B cell (primary cell): Measurements from ENCODE around the gene SSRP1. TPM values are rescaled to one million over a fixed set of nuclear protein-coding genes. Genes with fewer than 3 reads are reported as not detected.

Experiments
- ATAC-seq: fragments of 200-7000 bp; cut with Tn5 transposase; one replicate; pipeline ENCODE4 v1.10.0; 2021; ENCODE audit warnings: low read depth, mild to moderate bottlenecking, moderate number of reproducible peaks, moderate library complexity
- CTCF ChIA-PET: fragments of 350-600 bp; sonication (Branson Sonifier 250); formaldehyde crosslinking; loops from one replicate; lab custom pipeline; 2021; ENCODE audit warnings: antibody characterized with exemption, inconsistent platforms; lab: Charles Lee
- POLR2A ChIA-PET: fragments of 350-600 bp; sonication (Branson Sonifier 250); formaldehyde crosslinking; loops from one replicate; lab custom pipeline; 2021; ENCODE audit warnings: antibody characterized with exemption; lab: Charles Lee
- DNase-seq: peaks from one replicate; pipeline ENCODE4 v3.0.0; 2013
- H2AFZ ChIP-seq: 2 replicates; pipeline ENCODE4 v1.6.1; 2012; ENCODE audit warnings: mild to moderate bottlenecking, low read depth, low read length; ENCODE audit not compliant: insufficient read depth, poor library complexity, severe bottlenecking
- H3K27ac ChIP-seq, 2 donors: 1 replicate in 1 of 2; 2 replicates in 1 of 2; pipeline ENCODE4 v1.5.1; 2012 to 2013; ENCODE audit warnings: low read length in 2 of 2, mild to moderate bottlenecking in 2 of 2, moderate library complexity in 1 of 2
- H3K27me3 ChIP-seq, 4 experiments: fragments of 200-600 bp in 1 of 4; sonication (generic) in 1 of 4; replicated peaks in 1 of 4; 1 replicate in 2 of 4; 2 replicates in 2 of 4; pipeline versions ENCODE4 v1.6.1 to v1.7.0; 2013 to 2016; ENCODE audit warnings: low read length in 3 of 4, mild to moderate bottlenecking in 2 of 4, mixed read lengths in 1 of 4, moderate library complexity in 1 of 4; ENCODE audit not compliant: insufficient read depth in 4 of 4, control insufficient read depth in 3 of 4; ENCODE audit errors: control extremely low read depth in 1 of 4
- H3K36me3 ChIP-seq, 2 experiments: replicated peaks in 1 of 2; 1 replicate in 1 of 2; 2 replicates in 1 of 2; pipeline versions ENCODE4 v1.6.1 to v1.7.1; 2013; ENCODE audit warnings: low read length in 1 of 2; ENCODE audit not compliant: insufficient read depth in 2 of 2, control insufficient read depth in 1 of 2; ENCODE audit errors: control extremely low read depth in 1 of 2, extremely low read depth in 1 of 2
- H3K4me1 ChIP-seq, 2 donors: fragments of 200-600 bp in 1 of 2; sonication (generic) in 1 of 2; 1 replicate in 1 of 2; 2 replicates in 1 of 2; pipeline versions ENCODE4 v1.5.1 to v1.6.1; 2013 to 2017; ENCODE audit warnings: low read length in 2 of 2; ENCODE audit not compliant: control insufficient read depth in 2 of 2, insufficient read depth in 2 of 2
- H3K4me2 ChIP-seq: replicated peaks from 2 replicates; pipeline ENCODE3; 2012; ENCODE audit warnings: mild to moderate bottlenecking, low read depth, low read length; ENCODE audit not compliant: poor library complexity, severe bottlenecking
- H3K4me3 ChIP-seq, 5 experiments: fragments of 200-600 bp in 1 of 5; sonication (generic) in 1 of 5; 1 replicate in 3 of 5; 2 replicates in 2 of 5; pipeline versions ENCODE4 v1.5.1 to v1.7.0; 2011 to 2016; ENCODE audit warnings: low read length in 4 of 5, mild to moderate bottlenecking in 4 of 5, low read depth in 2 of 5, control low read depth in 1 of 5, moderate library complexity in 1 of 5; ENCODE audit not compliant: insufficient read depth in 1 of 5; ENCODE audit errors: control extremely low read depth in 1 of 5, extremely low read depth in 1 of 5
- H3K79me2 ChIP-seq: fragments of 200-600 bp; sonication (generic); one replicate; pipeline ENCODE4 v1.6.0; 2016; ENCODE audit warnings: low read length; ENCODE audit not compliant: control insufficient read depth, insufficient read depth
- H3K9ac ChIP-seq: fragments of 200-600 bp; sonication (generic); 2 replicates; pipeline ENCODE4 v1.6.1; 2017; ENCODE audit warnings: mild to moderate bottlenecking, low read length, moderate library complexity
- H3K9me3 ChIP-seq, 3 donors: one replicate each; pipeline versions ENCODE4 v1.6.1 to v1.7.1; 2013; ENCODE audit warnings: low read length in 2 of 3; ENCODE audit not compliant: control insufficient read depth in 2 of 3, insufficient read depth in 1 of 3; ENCODE audit errors: control extremely low read depth in 1 of 3
- H4K20me1 ChIP-seq: 2 replicates; pipeline ENCODE4 v1.6.0; 2012; ENCODE audit warnings: mild to moderate bottlenecking, low read length; ENCODE audit not compliant: insufficient read depth, control insufficient read depth, poor library complexity, severe bottlenecking
- H3K27ac Mint-ChIP-seq: one replicate; pipeline ENCODE4 v1.8.0; 2021; ENCODE audit warnings: mixed read lengths
- H3K27me3 Mint-ChIP-seq: one replicate; pipeline ENCODE4 v1.8.0; 2021; ENCODE audit warnings: mixed read lengths
- H3K4me1 Mint-ChIP-seq: one replicate; pipeline ENCODE4 v1.8.0; 2021; ENCODE audit warnings: mixed read lengths
- H3K4me3 Mint-ChIP-seq: one replicate; pipeline ENCODE4 v1.8.0; 2021; ENCODE audit warnings: mixed read lengths
- H3K9me3 Mint-ChIP-seq: one replicate; pipeline ENCODE4 v1.8.0; 2022; ENCODE audit warnings: mixed read lengths; ENCODE audit not compliant: insufficient read depth
- EZH2 ChIP-seq: IDR thresholded peaks from 2 replicates; pipeline ENCODE4 v1.6.1; 2012; ENCODE audit warnings: borderline replicate concordance, low read depth, mild to moderate bottlenecking, moderate library complexity, low read length; ENCODE audit not compliant: insufficient read depth, poor library complexity, severe bottlenecking
- WGBS: methylation state at CpG from one replicate; pipeline ENCODE4 v1.1.5; 2013; ENCODE audit warnings: missing lambda C conversion rate; ENCODE audit not compliant: insufficient coverage; 5-methylcytosine and 5-hydroxymethylcytosine counted together
- intact Hi-C: fragments of 100-400 bp; cut with micrococcal nuclease; formaldehyde crosslinking; loops from one replicate; pipeline ENCODE4 v1.10.0; 2022
- polyA plus RNA-seq: library from polyadenylated mRNA; depleted of rRNA; stranded (reverse); fragments of >200 nt; gene quantifications from 2 replicates; pipeline ENCODE4 v1.2.3, GENCODE V29; 2012
- total RNA-seq, 2 donors: library from RNA; stranded (reverse); fragments of 120-200 nt in 1 of 2; gene quantifications; 1 replicate in 1 of 2; 2 replicates in 1 of 2; pipeline versions ENCODE4 v1.2.3 to v1.2.4, GENCODE V29; 2013 to 2022
- TF ChIP-seq, protein P1 (sequence below): fragments of 200-600 bp; IDR thresholded peaks from one replicate; pipeline ENCODE4 v1.8.0; 2022; ENCODE audit warnings: antibody characterized with exemption, mild to moderate bottlenecking

SSRP1 gene
- total and polyA plus RNA-seq, 2 donors (not counting 1 experiment from before 2014, with no cell fraction given): 40.9 to 66.6 TPM

DNA sequence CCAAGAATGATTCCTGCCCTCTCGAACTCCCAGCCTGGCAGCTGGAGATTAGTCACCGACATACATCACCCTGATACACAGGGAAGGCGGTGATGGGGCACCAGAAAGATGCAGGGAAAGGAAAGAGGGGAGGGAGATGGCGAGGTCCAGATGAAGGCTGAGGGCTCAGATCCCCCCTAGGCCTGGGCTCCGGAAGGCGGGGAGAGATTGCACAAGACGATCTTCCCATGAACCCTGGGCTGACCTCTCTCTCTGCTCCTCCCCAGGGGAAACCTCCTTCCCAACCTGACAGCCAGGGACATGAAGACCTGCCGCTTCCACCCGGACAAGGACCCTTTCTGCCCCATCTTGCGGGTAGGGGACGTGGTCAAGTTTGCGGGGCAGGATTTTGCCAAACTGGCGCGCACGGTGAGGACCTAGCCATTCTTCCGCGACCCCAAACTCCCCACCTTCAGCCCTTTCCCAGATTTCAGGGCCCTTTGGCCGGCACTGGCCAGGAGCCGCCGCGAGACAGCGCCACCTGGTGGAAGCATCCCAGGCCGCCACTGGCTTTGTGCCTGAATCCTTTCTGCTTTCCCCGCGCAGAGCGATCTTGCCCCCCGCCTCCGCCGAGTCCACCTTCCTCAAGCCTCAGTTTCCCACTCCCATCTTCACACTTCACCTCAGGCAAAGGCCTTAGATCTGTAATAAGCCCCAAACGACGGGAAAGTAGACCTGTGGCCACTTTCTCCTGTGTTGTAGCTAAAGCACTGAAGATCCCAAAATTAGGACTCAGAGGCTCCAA lies 14.0 kb upstream of the SSRP1 start:
- peaks cover 0 to 6% of the 10 kb centered on the region in 2 donors for H3K4me1 ChIP-seq
- intact Hi-C loops: loop anchor here (5.0 kb wide), 2 partner anchors 453 to 1788 kb away; no protein-coding TSS in a partner anchor
- H3K27me3 Mint-ChIP-seq: peaks cover 26% of the 10 kb centered on the region
- ChIA-PET CTCF (interaction anchor here (0.6 to 6.8 kb wide), 14 partner anchors 8 to 1195 kb away, joined by 3 to 94 read pairs (median 4); partner anchors contain the start of gene P2RX3), POLR2A (interaction anchor here (0.7 kb wide), 1 partner anchor 92 kb away, joined by 5 read pairs; no protein-coding TSS in a partner anchor)
- peaks cover 6% of the 10 kb centered on the region for H3K4me1 Mint-ChIP-seq
- no peak overlapping the region for H3K4me3 Mint-ChIP-seq
- no peaks in the 10 kb centered on the region for H3K79me2 ChIP-seq
- H3K27ac Mint-ChIP-seq: peak overlapping the region; percentile 7
- peaks cover 0 to 6% (median under 1%) of the 10 kb centered on the region in 4 experiments for H3K27me3 ChIP-seq
- peak; percentile 50 for ATAC-seq
- TF ChIP-seq, protein P1, sequence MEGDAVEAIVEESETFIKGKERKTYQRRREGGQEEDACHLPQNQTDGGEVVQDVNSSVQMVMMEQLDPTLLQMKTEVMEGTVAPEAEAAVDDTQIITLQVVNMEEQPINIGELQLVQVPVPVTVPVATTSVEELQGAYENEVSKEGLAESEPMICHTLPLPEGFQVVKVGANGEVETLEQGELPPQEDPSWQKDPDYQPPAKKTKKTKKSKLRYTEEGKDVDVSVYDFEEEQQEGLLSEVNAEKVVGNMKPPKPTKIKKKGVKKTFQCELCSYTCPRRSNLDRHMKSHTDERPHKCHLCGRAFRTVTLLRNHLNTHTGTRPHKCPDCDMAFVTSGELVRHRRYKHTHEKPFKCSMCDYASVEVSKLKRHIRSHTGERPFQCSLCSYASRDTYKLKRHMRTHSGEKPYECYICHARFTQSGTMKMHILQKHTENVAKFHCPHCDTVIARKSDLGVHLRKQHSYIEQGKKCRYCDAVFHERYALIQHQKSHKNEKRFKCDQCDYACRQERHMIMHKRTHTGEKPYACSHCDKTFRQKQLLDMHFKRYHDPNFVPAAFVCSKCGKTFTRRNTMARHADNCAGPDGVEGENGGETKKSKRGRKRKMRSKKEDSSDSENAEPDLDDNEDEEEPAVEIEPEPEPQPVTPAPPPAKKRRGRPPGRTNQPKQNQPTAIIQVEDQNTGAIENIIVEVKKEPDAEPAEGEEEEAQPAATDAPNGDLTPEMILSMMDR: peak; percentile 87
- TF ChIP-seq EZH2: no peak
- 33% methylated on average over 27 of the region's 31 CpGs for WGBS
- no peak overlapping the region for H3K27ac ChIP-seq
- H3K36me3 ChIP-seq: no peaks in the 10 kb centered on the region
- H3K9ac ChIP-seq: no peak overlapping the region
- peaks cover 0 to 6% (median 0%) of the 10 kb centered on the region in 3 donors for H3K9me3 ChIP-seq
- H4K20me1 ChIP-seq: no peaks in the 10 kb centered on the region
- H3K4me3 ChIP-seq: no peak overlapping the region
- DNase-seq: peak; percentile 66
- H3K4me2 ChIP-seq: no peak overlapping the region
- no peaks in the 10 kb centered on the region for H3K9me3 Mint-ChIP-seq
- H2AFZ ChIP-seq: peak overlapping the region; percentile 26
